B cell (primary cell): ENCODE measurements around the gene DRD3.

Experiments
- CTCF ChIP-seq: fragments of 200-600 bp; IDR thresholded peaks from one replicate; pipeline ENCODE4 v1.8.0; 2022; ENCODE audit warnings: antibody characterized with exemption, mild to moderate bottlenecking
- EZH2 ChIP-seq: IDR thresholded peaks from 2 replicates; pipeline ENCODE4 v1.6.1; 2012; ENCODE audit warnings: borderline replicate concordance, low read depth, mild to moderate bottlenecking, moderate library complexity, low read length; ENCODE audit not compliant: insufficient read depth, poor library complexity, severe bottlenecking

GRCh38 chr3:114114719-114115118 lies 64.1 kb downstream of the DRD3 start:
- TF ChIP-seq CTCF, result no peak
- no peak for TF ChIP-seq EZH2
